Upper lobe of left lung (tissue), 6 donors: ENCODE results near the gene LGI2. TPM values are rescaled to one million over a fixed set of nuclear protein-coding genes. Genes with fewer than 3 reads are reported as not detected.

Source experiments
- ATAC-seq, 2 donors: fragments of 200-7000 bp; cut with Tn5 transposase; one replicate each; pipeline ENCODE4 v1.9.1; 2022; ENCODE audit warnings: mild to moderate bottlenecking in 2 of 2, moderate library complexity in 2 of 2; ENCODE audit not compliant: low FRiP score in 2 of 2
- DNase-seq, 2 donors: peaks; one replicate each; pipeline ENCODE4 v3.0.0-alpha.2; 2019 to 2020
- H3K27ac ChIP-seq, 4 donors: fragments of 200-600 bp; sonication (generic); one replicate each; pipeline ENCODE4 v1.5.1; 2016 to 2019
- H3K27me3 ChIP-seq, 4 donors: fragments of 200-600 bp; sonication (generic); one replicate each; pipeline ENCODE4 v1.5.1; 2017 to 2019
- H3K36me3 ChIP-seq, 4 donors: fragments of 200-600 bp; sonication (generic); one replicate each; pipeline ENCODE4 v1.5.1; 2016 to 2019
- H3K4me1 ChIP-seq, 4 donors: fragments of 200-600 bp; sonication (generic); one replicate each; pipeline ENCODE4 v1.5.1; 2018 to 2019
- H3K4me3 ChIP-seq, 4 donors: fragments of 200-600 bp; sonication (generic); one replicate each; pipeline ENCODE4 v1.5.1; 2017 to 2019; ENCODE audit warnings: mild to moderate bottlenecking in 2 of 4, moderate library complexity in 1 of 4
- H3K9me3 ChIP-seq, 4 donors: fragments of 200-600 bp; sonication (generic); one replicate each; pipeline ENCODE4 v1.5.1; 2018 to 2019
- CTCF ChIP-seq, 6 experiments: fragments of 450-650 bp in 4 of 6; fragments of 200-600 bp in 2 of 6; sonication (generic) in 2 of 6; IDR thresholded peaks; one replicate each; pipeline ENCODE4 v1.5.1; 2016 to 2019; ENCODE audit warnings: antibody characterized with exemption in 6 of 6
- EP300 ChIP-seq, 4 donors: sonication (generic); formaldehyde crosslinking; IDR thresholded peaks; one replicate each; pipeline ENCODE4 v1.5.1; 2017; ENCODE audit warnings: antibody characterized with exemption in 4 of 4, control low read depth in 2 of 4
- POLR2A ChIP-seq, 4 donors: fragments of 450-650 bp; IDR thresholded peaks; one replicate each; pipeline ENCODE4 v1.5.1; 2016 to 2017; ENCODE audit warnings: antibody characterized with exemption in 4 of 4, mild to moderate bottlenecking in 2 of 4
- POLR2AphosphoS5 ChIP-seq, 2 donors: sonication (generic); formaldehyde crosslinking; IDR thresholded peaks; one replicate each; pipeline ENCODE4 v1.5.1; 2017; ENCODE audit warnings: antibody characterized with exemption in 2 of 2
- WGBS, 2 donors: methylation state at CpG; one replicate each; pipeline ENCODE4 v1.1.5; 2017 to 2018; 5-methylcytosine and 5-hydroxymethylcytosine counted together
- total RNA-seq, 6 donors: library from RNA; depleted of rRNA in 4 of 6; stranded (reverse); fragments of >200 nt in 4 of 6; gene quantifications; one replicate each; pipeline versions ENCODE4 v1.1.0 to v1.2.1, GENCODE V29; 2016 to 2021
- donor health status: DM: no; HTN: no; CAD: no; lungs with moderate emphysema.
- donor health status: DM: no; HTN: yes; CAD: no; lungs with severe emphysema.

Gene LGI2
- total RNA-seq, 6 donors from 2014 or later = 0.44 to 1.3 (median 0.80) TPM; not detected in 1

GRCh38 chr4:24978291-24979075, 52.3 kb downstream of the LGI2 start:
- Histone ChIP-seq H3K4me3 (no peak overlapping the region), H3K36me3 (no peaks in the 10 kb centered on the region), H3K4me1 (peaks cover 12 to 31% (median 25%) of the 10 kb centered on the region in 4 donors), H3K9me3 (no peaks in the 10 kb centered on the region), H3K27me3 (no peaks in the 10 kb centered on the region), H3K27ac (peak overlapping the region; percentile 84 to 94 (median 86))
- 65 to 68% methylated on average over 9 of the region's 9 CpGs for WGBS, 2 donors
- ATAC-seq (peak in 1 of 2 donors; percentile 69), DNase-seq (no peak)
- no peak for TF ChIP-seq EP300 (IDR thresholded peaks at IDR 0.05)
- peak in 1 of 2 donors; percentile 5 for TF ChIP-seq POLR2AphosphoS5 (IDR thresholded peaks at IDR 0.05)

GRCh38 chr4:24975510-24975909, 55.2 kb downstream of the LGI2 start:
- H3K36me3 ChIP-seq = no peaks in the 10 kb centered on the region
- H3K4me1 ChIP-seq = peaks cover 10 to 37% (median 28%) of the 10 kb centered on the region in 4 donors
- ATAC-seq (no peak), DNase-seq (no peak)
- no peak for TF ChIP-seq POLR2AphosphoS5 (IDR thresholded peaks at IDR 0.05)
- no peak for TF ChIP-seq EP300 (IDR thresholded peaks at IDR 0.05)
- TF ChIP-seq CTCF (IDR thresholded peaks at IDR 0.05) = no peak
- no peak for TF ChIP-seq POLR2A (IDR thresholded peaks at IDR 0.05)
- WGBS, 2 donors = 53 to 59% methylated on average over 4 of the region's 4 CpGs
- no peak overlapping the region for H3K4me3 ChIP-seq
- no peaks in the 10 kb centered on the region for H3K9me3 ChIP-seq
- no peak overlapping the region for H3K27ac ChIP-seq
- no peaks in the 10 kb centered on the region for H3K27me3 ChIP-seq

- DNase-seq = peak; percentile 37 to 90
- H3K27ac ChIP-seq = peak overlapping the region; percentile 48 to 70 (median 68)
- no peaks in the 10 kb centered on the region for H3K27me3 ChIP-seq
- peak overlapping the region in 1 of 4 donors; percentile 7 for H3K4me3 ChIP-seq
- no peaks in the 10 kb centered on the region for H3K9me3 ChIP-seq
- no peaks in the 10 kb centered on the region for H3K36me3 ChIP-seq
- peak; percentile 60 to 75 for ATAC-seq
- TF ChIP-seq POLR2A (IDR thresholded peaks at IDR 0.05) (peak in 1 of 4 donors; percentile 14), CTCF (IDR thresholded peaks at IDR 0.05) (no peak), POLR2AphosphoS5 (IDR thresholded peaks at IDR 0.05) (peak in 1 of 2 donors; percentile 31), EP300 (IDR thresholded peaks at IDR 0.05) (no peak)
- 47 to 90% methylated on average over 24 of the region's 24 CpGs for WGBS, 2 donors
- H3K4me1 ChIP-seq = peaks cover 5 to 22% (median 17%) of the 10 kb centered on the region in 4 donors
Observed at GRCh38 chr4:24973747-24974601, 56.8 kb downstream of the LGI2 start.

GRCh38 chr4:24973404-24973746, 57.4 kb downstream of the LGI2 start:
- H3K36me3 ChIP-seq = no peaks in the 10 kb centered on the region
- H3K4me1 ChIP-seq = peaks cover 0 to 16% (median 11%) of the 10 kb centered on the region in 4 donors
- no peaks in the 10 kb centered on the region for H3K27me3 ChIP-seq
- H3K9me3 ChIP-seq = no peaks in the 10 kb centered on the region
- ATAC-seq = no peak
- no peak for DNase-seq
- no peak overlapping the region for H3K4me3 ChIP-seq
- no peak for TF ChIP-seq CTCF (IDR thresholded peaks at IDR 0.05)
- no peak for TF ChIP-seq EP300 (IDR thresholded peaks at IDR 0.05)
- no peak for TF ChIP-seq POLR2AphosphoS5 (IDR thresholded peaks at IDR 0.05)
- no peak for TF ChIP-seq POLR2A (IDR thresholded peaks at IDR 0.05)
- peak overlapping the region; percentile 48 to 70 (median 68) for H3K27ac ChIP-seq
- WGBS, 2 donors = 35 to 45% methylated on average over 3 of the region's 3 CpGs

GRCh38 chr4:24971192-24971591, 59.6 kb downstream of the LGI2 start:
- Histone ChIP-seq H3K36me3 (no peaks in the 10 kb centered on the region), H3K27me3 (no peaks in the 10 kb centered on the region), H3K4me1 (peaks cover 0 to 14% (median 9%) of the 10 kb centered on the region in 4 donors), H3K27ac (no peak overlapping the region), H3K9me3 (peaks cover 0 to 5% (median 0%) of the 10 kb centered on the region in 4 donors), H3K4me3 (no peak overlapping the region)
- DNase-seq (peak in 1 of 2 donors; percentile 44), ATAC-seq (no peak)
- WGBS, 2 donors = 54 to 55% methylated on average over 5 to 7 of the region's 7 CpGs
- TF ChIP-seq POLR2A (IDR thresholded peaks at IDR 0.05) (no peak), POLR2AphosphoS5 (IDR thresholded peaks at IDR 0.05) (peak in 1 of 2 donors; percentile 7)
